Adipose tissue (tissue), 3 donors: ENCODE results near the gene MRO. TPM values are rescaled to one million over a fixed set of nuclear protein-coding genes. Genes with fewer than 3 reads are reported as not detected.

Experiments
- H3K27ac ChIP-seq: one replicate; pipeline ENCODE4 v1.5.1; 2013; ENCODE audit warnings: low read depth, low read length
- WGBS, 3 donors: extraction: QIAGEN DNeasy Blood & Tissue Kit; methylation state at CpG; one replicate each; pipeline ENCODE4 v1.1.7; 2013; 5-methylcytosine and 5-hydroxymethylcytosine counted together
- polyA plus RNA-seq, 3 donors: library from polyadenylated mRNA; stranded (reverse); fragments of 200-250 nt; gene quantifications; one replicate each; pipeline ENCODE4 v1.2.3, GENCODE V29; 2013
- donor health status: healthy with polysubstance abuse.
- donor health status: Bipolar disorder and iron deficiency.
- donor health status: healthy.

The MRO gene
- polyA plus RNA-seq, 3 donors, result 0.61 to 3.5 (median 0.85) TPM

GRCh38 chr18:50754297-50754696, 65.5 kb downstream of the MRO start:
- 91 to 93% (median 91%) methylated on average over 3 of the region's 3 CpGs for whole genome bisulfite sequencing, 3 donors
- H3K27ac ChIP-seq, result no peak overlapping the region

- no peak overlapping the region for H3K27ac ChIP-seq
- 29 to 96% (median 83%) methylated on average over 1 of the region's 1 CpG for WGBS, 3 donors
Measured at GRCh38 chr18:50753311-50753710, 66.5 kb downstream of the MRO start.

DNA sequence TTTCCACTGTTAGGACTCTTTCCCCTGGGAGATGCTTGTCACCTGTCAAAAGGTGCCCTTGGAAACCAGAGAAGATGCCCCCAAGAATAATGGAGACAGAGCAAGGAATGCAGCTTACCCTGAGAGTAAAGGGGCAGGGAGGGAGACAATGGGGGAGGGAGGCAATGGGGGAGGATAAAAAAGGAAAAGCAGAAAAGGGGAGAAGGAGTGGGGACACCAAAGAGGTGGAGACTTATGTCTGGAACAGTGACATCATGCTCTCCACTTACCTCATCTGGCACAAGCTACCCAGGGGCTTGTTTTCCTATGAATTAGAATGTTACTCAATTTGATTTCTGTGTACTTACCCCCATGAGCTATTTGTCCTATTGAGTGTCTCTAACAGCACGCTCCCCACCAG, 67.9 kb downstream of the MRO start:
- no peak overlapping the region for H3K27ac ChIP-seq
- WGBS, 3 donors, result 74 to 85% (median 83%) methylated on average over 1 of the region's 1 CpG

GRCh38 chr18:50751490-50751889, 68.3 kb downstream of the MRO start:
- WGBS, 3 donors, result 39 to 51% (median 42%) methylated on average over 5 of the region's 5 CpGs

DNA sequence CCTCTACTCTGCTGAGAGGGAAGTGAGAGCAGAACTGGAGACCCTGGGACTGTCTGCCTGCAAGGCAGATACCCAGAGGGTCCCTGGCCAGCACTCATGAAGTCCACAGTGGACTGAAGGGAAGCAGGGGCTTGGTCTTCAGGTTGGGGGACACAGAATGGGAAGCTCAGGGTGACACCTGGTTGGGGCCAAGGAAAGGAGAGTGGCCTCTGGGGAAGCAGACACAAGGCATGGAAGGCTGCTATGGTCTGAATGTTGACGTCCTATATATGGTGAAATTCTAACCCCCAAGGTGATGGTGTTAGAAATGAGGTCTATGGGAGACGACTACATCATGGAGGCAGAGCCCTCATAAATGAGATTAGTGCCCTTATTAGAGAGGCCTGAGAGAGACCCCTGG, 69.3 kb downstream of the MRO start:
- WGBS, 3 donors, result 73 to 84% (median 79%) methylated on average over 2 of the region's 2 CpGs
- no peak overlapping the region for H3K27ac ChIP-seq

More at GRCh38 chr18:50751490-50751889, 68.3 kb downstream of the MRO start:
- H3K27ac ChIP-seq, result no peak overlapping the region

DNA sequence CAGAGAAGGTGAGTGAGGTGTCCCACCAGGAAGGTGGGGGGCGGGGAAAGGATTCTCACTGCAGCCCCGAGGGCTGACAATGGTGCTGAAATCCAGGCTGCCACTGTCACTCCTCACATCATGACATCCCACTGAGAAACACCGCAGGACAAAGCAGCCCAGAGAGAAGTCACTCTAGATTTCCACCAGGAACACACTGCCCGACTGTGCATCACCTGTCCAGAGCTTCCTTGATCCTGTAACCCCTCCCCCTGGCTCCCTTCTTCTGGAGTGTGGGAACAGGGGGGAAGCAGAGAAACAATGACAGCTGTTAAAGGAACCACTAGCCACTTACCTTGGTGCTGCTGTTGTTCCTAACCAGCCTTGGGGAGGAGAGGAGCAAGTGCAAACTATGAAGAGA, 69.9 kb downstream of the MRO start:
- 45 to 62% (median 57%) methylated on average over 4 of the region's 4 CpGs for WGBS, 3 donors
- no peak overlapping the region for H3K27ac ChIP-seq

DNA sequence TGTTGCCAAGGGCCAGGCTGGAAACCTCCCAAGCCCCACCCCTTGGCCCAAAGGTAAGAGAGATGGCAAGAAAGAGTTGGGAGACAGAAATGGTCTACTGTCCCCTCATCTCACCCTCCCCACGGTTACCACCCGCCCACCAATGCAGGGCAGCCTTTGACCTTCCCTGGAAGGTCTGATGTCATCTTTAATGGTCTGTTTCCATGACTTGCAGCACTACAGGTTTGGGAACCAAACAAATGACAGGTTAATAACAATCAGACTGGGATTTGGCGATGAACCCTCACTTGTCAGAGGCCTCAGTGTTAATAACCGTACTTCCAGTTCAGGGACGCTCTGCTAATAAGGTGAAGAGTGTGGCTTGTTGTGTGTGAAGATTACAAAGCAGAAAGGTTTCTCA, 70.4 kb downstream of the MRO start:
- no peak overlapping the region for H3K27ac ChIP-seq
- whole genome bisulfite sequencing, 3 donors, result 70 to 84% (median 82%) methylated on average over 5 of the region's 5 CpGs

DNA sequence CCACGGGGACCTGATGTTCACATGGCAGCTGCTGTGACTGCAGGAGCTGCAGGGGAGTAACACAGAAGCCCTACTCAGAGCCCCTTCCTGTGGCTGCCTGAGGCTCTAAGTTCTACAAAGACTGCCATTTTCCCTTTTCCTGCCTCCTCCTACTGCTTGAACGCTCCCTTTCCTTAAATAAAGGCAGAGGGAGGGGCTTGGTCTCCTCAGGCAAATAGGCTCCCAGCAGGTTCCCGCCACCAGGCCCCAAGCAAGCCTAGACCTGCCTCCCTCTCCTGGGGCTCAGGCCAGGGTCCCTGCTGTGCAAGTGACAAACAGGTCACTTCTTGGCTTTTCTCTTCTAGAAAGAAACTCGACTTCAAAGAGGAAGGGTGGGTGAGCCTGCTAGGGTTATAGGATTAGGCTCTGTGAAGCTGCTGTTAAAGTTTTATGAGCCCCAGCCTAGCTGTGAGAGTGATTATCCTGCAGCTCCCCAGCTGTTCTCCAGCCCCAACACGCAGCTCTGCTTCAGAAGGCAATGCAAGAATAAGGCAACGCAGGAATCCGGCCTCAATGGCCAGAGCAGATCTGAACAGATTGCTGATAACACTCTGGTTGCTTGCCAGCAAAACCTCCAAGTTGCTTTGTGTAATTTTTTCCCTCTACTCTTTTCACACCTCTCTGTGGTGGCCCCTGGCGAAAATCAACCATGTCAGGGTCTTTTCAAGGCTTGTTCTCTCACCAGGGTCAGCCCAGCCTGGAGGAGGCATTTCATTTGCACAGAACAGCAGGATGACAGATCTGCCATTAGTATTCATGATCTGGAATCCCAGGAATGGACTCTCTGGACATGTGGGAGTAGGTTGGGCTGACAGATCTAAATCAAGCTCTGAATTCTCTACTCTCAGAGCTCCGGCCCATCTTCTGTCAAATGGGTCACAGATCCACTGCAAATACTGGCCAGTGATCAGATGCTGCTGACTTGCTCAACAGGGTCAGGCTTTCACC, 71.3 kb downstream of the MRO start:
- no peak overlapping the region for H3K27ac ChIP-seq
- 47 to 55% (median 51%) methylated on average over 9 of the region's 9 CpGs for WGBS, 3 donors

DNA sequence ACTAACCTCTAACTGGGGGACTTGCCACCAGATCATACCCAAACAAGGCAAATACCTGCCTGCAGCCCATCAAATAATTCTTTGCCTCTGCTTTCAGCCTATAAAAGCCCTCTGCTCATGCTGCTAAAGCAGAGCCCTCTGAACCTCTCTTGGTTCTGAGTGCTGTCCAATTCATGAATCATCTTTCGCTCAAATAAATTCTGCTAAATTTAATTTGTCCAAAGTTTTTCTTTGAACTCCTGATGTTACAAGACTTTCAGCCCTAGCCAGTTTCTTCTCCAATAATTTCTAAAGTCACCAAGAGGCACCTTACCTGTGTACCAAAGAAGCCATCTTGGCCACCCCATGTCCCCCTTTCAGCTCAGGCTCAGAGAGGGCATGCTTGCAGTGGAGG, 72.0 kb downstream of the MRO start:
- no peak overlapping the region for H3K27ac ChIP-seq
- 0 to 52% (median 2%) methylated on average over 1 of the region's 1 CpG for WGBS, 3 donors

GRCh38 chr18:50745945-50746344, 73.9 kb downstream of the MRO start:
- WGBS, 3 donors, result 51 to 70% (median 56%) methylated on average over 5 of the region's 5 CpGs

More at GRCh38 chr18:50745945-50746344, 73.9 kb downstream of the MRO start:
- no peak overlapping the region for H3K27ac ChIP-seq

Other genes with a start within 250 kb of the MRO start
- gene ME2, start 59.1 kb upstream of the MRO start, polyA plus RNA-seq, result 10 to 100 TPM; 14.4 to 24.4 (median 19.1) TPM
- gene ELAC1, start 148.0 kb upstream of the MRO start, polyA plus RNA-seq, result 1 to 10 TPM; 4.1 to 9.7 (median 6.1) TPM
- 10 to 100 TPM; 15.8 to 45.1 (median 28.3) TPM for gene SMAD4, start 210.2 kb upstream of the MRO start, polyA plus RNA-seq